ENCODE data around the gene CARM1.

The CARM1 gene

DNA sequence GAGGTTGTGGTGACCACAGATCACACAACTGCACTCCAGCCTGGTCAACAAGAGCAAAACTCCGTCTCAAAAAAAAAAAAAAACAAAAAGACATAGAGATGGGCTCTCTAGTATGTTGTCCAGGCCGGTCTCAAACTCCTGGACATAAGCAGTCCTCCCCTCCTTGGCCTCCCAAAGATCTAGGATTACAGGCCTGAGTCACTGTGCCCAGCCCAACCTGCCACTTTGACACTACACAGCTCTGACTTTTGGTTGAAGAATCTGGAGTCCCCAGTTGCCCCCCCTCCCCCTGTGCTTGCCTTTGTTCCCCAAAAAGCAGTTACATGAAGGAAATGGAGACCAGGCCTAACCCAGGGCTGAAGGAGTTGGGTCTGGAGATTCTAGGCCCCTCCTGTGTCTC lies 12.9 kb downstream of the CARM1 start:
- Histone ChIP-seq H3K4me3 (ENCODE audit: low read depth, low read length) (no peak overlapping the region), H3K9ac (ENCODE audit: low read depth, low read length) (no peak overlapping the region), H3K36me3 (ENCODE audit: control insufficient read depth, insufficient read depth, low read length) (peaks cover 4% of the 10 kb centered on the region), H3K4me1 (ENCODE audit: control insufficient read depth, insufficient read depth, low read length) (peaks cover 38% of the 10 kb centered on the region), H3K27me3 (ENCODE audit: control insufficient read depth, insufficient read depth, low read length) (no peaks in the 10 kb centered on the region), H3K9me3 (ENCODE audit: control insufficient read depth, insufficient read depth, low read length) (no peaks in the 10 kb centered on the region)

DNA sequence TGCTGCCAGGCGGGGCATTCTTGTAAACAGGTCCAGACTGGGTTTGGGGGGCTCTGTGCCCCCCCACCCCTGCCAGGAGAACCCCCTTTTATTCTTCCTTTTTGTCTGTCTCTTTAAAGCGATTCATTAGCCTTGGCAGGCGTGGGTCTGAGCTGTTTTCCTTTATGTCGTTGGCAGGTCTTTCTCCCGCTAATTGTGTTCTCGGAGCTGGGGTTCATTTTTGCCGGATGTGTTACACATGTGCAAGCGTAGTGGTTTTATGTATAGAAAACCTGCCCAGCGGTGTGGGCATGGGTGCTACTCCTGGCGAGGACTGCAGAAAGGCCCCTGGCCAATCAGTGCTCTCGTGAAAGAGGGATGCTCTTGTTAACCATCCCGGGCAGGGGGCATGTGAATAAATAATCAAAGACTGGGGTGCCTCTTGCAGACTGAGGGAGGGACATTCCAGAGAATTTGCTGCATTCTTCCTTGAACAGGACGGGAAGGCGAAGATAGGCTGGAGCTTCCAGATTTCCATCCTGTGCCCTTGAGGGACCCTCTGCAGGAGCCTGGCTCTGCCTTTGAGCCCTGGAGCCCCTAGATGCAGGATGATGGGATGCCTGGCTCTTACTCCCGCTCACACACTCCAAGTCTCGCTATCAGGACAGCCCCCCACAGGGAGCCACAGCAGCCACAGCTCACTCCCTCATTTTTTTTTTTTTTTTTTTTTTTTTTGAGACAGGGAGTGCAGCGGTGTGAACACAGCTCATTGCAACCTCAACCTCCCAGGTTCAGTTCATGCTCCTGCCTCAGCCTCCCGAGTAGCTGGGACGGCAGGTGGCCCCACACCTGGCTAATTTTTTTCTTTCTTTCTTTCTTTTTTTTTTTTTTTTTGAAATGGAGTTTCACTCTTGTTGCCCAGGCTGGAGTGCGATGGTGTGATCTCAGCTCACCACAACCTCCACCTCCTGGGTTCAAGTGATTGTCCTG lies 14.1 kb downstream of the CARM1 start:
- H3K4me1 ChIP-seq (ENCODE audit: control insufficient read depth, insufficient read depth, low read length) = peaks cover 30% of the 10 kb centered on the region
- H3K9me3 ChIP-seq (ENCODE audit: control insufficient read depth, insufficient read depth, low read length) = no peaks in the 10 kb centered on the region
- H3K9ac ChIP-seq (ENCODE audit: low read depth, low read length) = no peak overlapping the region
- peaks cover 4% of the 10 kb centered on the region for H3K36me3 ChIP-seq (ENCODE audit: control insufficient read depth, insufficient read depth, low read length)
- no peak overlapping the region for H3K4me3 ChIP-seq (ENCODE audit: low read depth, low read length)
- no peaks in the 10 kb centered on the region for H3K27me3 ChIP-seq (ENCODE audit: control insufficient read depth, insufficient read depth, low read length)

DNA sequence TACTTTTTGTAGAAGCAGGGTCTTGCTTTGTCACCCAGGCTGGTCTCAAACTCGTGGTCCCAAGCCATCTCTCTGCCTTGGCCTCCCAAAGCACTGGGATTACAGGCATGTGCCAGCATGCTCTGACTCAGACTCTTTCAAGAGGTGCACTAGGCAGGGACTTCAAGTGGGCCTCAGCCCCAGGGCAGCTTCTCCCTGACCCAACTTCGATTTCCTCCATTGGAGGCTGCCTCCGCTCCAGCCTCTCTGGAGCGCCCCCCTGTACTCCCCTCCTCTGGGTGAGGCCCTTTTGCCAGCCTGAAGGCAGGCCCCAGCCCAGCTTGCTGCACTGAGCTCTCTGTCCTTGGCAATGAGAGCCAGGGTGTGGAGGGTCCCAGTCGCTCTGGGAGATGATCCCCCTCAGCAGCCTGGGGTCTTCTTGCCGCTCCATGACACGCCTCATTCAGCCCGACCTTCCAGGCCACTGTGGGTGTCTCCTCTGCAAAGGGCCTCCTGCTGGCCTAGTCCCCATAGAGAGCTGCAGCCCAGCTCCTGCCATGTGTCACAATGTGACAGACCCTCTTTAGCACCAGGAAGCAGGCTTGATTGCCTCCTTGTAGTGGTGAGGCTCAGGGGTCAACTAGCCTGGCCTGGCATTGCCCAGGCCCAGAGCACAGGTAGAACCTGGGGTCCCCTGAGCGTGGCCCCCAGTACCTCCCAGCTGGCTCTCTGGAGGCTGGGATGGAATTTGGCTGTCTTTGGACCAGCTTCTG lies 16.4 kb downstream of the CARM1 start:
- Histone ChIP-seq H3K4me3 (ENCODE audit: low read depth, low read length) (no peak overlapping the region), H3K4me1 (ENCODE audit: control insufficient read depth, insufficient read depth, low read length) (peaks cover 31% of the 10 kb centered on the region), H3K9me3 (ENCODE audit: control insufficient read depth, insufficient read depth, low read length) (no peaks in the 10 kb centered on the region), H3K27me3 (ENCODE audit: control insufficient read depth, insufficient read depth, low read length) (no peaks in the 10 kb centered on the region), H3K36me3 (ENCODE audit: control insufficient read depth, insufficient read depth, low read length) (peaks cover 4% of the 10 kb centered on the region), H3K9ac (ENCODE audit: low read depth, low read length) (peak overlapping the region; percentile 79)

DNA sequence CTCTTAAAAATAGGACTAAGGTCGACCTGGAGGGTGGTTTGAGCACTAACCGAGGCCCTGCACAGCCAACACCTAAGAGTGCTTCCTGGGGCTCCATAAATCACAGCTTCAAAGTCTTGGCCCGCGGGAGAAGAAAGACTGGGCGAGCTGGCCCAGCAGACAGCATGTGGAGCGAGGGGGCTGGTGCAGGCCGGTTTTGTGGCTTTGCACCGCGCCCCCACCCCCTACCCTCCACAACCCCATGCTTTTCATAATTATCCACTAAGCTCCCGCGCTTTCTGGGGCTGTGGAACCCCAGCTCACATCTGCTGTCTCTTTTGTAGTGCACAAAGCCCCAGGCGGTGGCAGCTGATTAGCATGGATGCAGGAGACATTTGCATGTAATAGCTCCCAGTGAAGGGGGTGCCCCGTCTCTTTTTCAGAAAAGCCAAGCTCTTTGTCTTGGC lies 17.1 kb downstream of the CARM1 start:
- Histone ChIP-seq H3K9ac (ENCODE audit: low read depth, low read length) (peak overlapping the region; percentile 79), H3K36me3 (ENCODE audit: control insufficient read depth, insufficient read depth, low read length) (peaks cover 4% of the 10 kb centered on the region), H3K9me3 (ENCODE audit: control insufficient read depth, insufficient read depth, low read length) (no peaks in the 10 kb centered on the region), H3K4me1 (ENCODE audit: control insufficient read depth, insufficient read depth, low read length) (peaks cover 31% of the 10 kb centered on the region), H3K27me3 (ENCODE audit: control insufficient read depth, insufficient read depth, low read length) (no peaks in the 10 kb centered on the region), H3K4me3 (ENCODE audit: low read depth, low read length) (no peak overlapping the region)

DNA sequence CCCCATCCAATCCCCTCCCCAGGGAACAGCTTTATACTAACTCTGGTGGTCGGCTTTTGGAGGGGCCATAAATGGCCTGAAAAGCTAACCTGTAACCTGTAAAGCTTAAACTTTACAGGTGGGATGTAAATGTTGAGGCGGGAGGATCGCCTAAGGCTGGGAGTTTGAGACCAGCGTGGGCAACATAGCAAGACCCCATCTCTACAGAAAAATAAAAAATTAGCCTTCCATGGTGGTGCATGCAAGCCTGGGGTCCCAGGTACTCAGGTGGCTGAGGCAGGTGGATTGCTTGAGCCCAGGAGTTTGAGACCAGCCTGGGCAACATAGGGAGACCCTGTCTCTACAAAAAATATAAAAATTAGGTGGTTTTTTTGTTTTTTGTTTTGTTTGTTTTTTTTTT lies 18.5 kb downstream of the CARM1 start:
- H3K9ac ChIP-seq (ENCODE audit: low read depth, low read length) = no peak overlapping the region
- H3K4me3 ChIP-seq (ENCODE audit: low read depth, low read length) = no peak overlapping the region
- peaks cover 38% of the 10 kb centered on the region for H3K4me1 ChIP-seq (ENCODE audit: control insufficient read depth, insufficient read depth, low read length)
- H3K27me3 ChIP-seq (ENCODE audit: control insufficient read depth, insufficient read depth, low read length) = no peaks in the 10 kb centered on the region
- H3K36me3 ChIP-seq (ENCODE audit: control insufficient read depth, insufficient read depth, low read length) = peaks cover 4% of the 10 kb centered on the region
- H3K9me3 ChIP-seq (ENCODE audit: control insufficient read depth, insufficient read depth, low read length) = no peaks in the 10 kb centered on the region

DNA sequence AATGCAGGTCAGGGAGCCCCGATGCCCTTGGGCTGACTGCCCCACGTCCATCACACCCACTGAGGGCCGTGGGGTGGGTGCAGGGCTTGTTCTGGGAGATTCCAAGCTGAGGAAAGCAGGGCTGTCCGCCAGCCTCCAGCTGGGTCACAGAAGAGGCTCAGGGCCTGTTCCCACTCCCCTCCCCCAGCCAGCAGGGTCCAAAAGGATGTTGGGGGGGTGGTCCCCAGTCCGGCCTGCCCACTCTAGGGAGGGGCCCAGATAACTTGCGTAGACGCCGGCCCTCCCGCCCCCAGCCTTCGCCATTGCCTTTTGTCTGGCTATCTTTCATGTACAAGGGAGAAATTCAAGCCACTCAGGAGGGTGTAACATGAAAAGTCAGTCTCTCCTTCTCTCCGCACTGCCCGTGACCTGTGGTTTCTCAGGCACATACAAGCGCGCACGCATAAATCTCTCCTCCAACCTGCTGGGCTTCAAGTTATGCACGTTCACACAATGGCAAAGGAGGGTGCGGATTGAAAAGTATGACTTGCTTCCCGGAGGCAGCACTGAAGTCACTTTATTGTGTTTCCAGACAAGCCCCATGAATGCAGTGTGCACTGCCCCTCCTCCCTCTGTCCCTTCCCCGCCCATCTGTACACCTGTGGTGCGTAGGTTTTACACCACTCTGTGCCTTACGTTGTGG lies 20.2 kb downstream of the CARM1 start:
- Histone ChIP-seq H3K9me3 (ENCODE audit: control insufficient read depth, insufficient read depth, low read length) (no peaks in the 10 kb centered on the region), H3K9ac (ENCODE audit: low read depth, low read length) (no peak overlapping the region), H3K36me3 (ENCODE audit: control insufficient read depth, insufficient read depth, low read length) (peaks cover 4% of the 10 kb centered on the region), H3K4me1 (ENCODE audit: control insufficient read depth, insufficient read depth, low read length) (peaks cover 38% of the 10 kb centered on the region), H3K27me3 (ENCODE audit: control insufficient read depth, insufficient read depth, low read length) (no peaks in the 10 kb centered on the region), H3K4me3 (ENCODE audit: low read depth, low read length) (no peak overlapping the region)

DNA sequence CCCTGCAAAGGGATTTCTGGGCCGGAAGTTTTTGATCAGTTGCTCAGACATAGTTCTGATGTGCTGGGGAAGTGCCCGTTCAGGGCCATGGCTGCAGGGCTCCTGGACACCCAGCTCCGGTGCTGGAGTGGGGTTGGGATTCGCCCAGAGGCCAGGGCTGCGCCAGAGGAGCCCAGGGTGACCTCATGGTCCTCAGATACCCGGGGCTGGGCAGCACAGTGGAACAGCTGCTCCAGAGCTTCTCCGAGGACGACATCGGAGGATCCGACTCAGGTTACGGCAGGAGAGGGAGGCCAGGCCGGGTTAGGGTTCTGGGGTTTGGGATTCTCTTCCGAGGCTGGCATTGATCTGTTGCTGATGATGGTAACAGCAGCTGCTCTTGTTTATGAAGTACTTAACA lies 20.9 kb downstream of the CARM1 start:
- Histone ChIP-seq H3K4me3 (ENCODE audit: low read depth, low read length) (no peak overlapping the region), H3K27me3 (ENCODE audit: control insufficient read depth, insufficient read depth, low read length) (no peaks in the 10 kb centered on the region), H3K4me1 (ENCODE audit: control insufficient read depth, insufficient read depth, low read length) (peaks cover 35% of the 10 kb centered on the region), H3K9me3 (ENCODE audit: control insufficient read depth, insufficient read depth, low read length) (no peaks in the 10 kb centered on the region), H3K36me3 (ENCODE audit: control insufficient read depth, insufficient read depth, low read length) (no peaks in the 10 kb centered on the region), H3K9ac (ENCODE audit: low read depth, low read length) (no peak overlapping the region)

DNA sequence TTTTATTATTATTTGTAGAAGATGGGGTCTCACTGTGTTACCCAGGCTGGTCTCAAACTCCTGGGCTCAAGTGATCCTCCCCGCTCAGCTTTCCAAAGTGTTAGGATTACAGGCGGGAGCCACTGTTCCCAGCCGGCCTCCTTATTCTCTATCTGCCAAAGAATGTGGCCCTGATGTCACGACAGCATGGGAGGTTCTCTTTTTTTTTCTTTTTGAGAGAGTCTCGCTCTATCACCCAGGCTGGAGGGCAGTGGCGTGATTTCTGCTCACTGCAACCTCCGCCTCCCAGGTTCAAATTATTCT lies 23.5 kb downstream of the CARM1 start:
- no peak overlapping the region for H3K4me3 ChIP-seq (ENCODE audit: low read depth, low read length)
- H3K36me3 ChIP-seq (ENCODE audit: control insufficient read depth, insufficient read depth, low read length) = no peaks in the 10 kb centered on the region
- H3K27me3 ChIP-seq (ENCODE audit: control insufficient read depth, insufficient read depth, low read length) = no peaks in the 10 kb centered on the region
- H3K9ac ChIP-seq (ENCODE audit: low read depth, low read length) = no peak overlapping the region
- peaks cover 21% of the 10 kb centered on the region for H3K4me1 ChIP-seq (ENCODE audit: control insufficient read depth, insufficient read depth, low read length)
- no peaks in the 10 kb centered on the region for H3K9me3 ChIP-seq (ENCODE audit: control insufficient read depth, insufficient read depth, low read length)

DNA sequence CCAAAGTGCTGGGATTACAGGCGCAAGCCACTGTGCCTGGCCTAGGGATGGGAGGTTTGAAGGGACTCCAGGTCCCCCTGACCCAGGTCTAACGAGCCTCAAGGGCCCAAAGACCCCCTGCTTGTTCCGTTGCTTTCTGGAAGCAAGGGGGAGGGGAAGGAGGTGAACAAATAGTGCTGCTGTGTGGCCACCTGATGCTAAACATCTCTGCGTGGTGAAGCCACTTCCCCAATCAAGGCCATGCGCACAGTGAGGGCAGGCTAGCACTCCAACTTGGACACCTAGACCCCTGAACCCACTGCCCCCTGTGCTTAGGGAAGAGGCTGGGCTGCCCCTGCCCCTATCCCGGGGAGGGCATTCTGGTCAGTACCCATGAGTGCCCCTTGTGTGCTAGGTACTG lies 24.0 kb downstream of the CARM1 start:
- Histone ChIP-seq H3K9ac (ENCODE audit: low read depth, low read length) (no peak overlapping the region), H3K4me3 (ENCODE audit: low read depth, low read length) (no peak overlapping the region), H3K27me3 (ENCODE audit: control insufficient read depth, insufficient read depth, low read length) (no peaks in the 10 kb centered on the region), H3K4me1 (ENCODE audit: control insufficient read depth, insufficient read depth, low read length) (peaks cover 21% of the 10 kb centered on the region), H3K36me3 (ENCODE audit: control insufficient read depth, insufficient read depth, low read length) (no peaks in the 10 kb centered on the region), H3K9me3 (ENCODE audit: control insufficient read depth, insufficient read depth, low read length) (no peaks in the 10 kb centered on the region)

DNA sequence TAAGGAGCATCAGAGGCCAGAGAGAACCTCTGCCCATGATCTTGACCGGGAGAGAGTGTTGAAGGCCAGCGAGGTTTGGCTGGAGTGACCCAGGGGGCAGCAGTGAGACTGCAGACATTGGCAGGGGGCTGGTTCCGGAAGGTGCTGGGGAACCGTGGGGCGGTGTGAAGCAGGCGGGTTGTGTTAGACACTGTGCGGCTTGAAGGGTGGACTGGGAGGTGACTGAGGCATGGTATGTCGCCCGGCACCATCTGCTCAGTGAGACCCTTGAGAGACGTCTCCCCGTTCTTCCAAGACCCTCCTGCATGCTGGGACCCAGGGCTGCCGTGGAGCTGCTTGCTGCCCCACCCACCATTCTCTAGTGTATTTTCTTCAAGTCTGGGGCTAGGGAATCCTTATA lies 24.6 kb downstream of the CARM1 start:
- Histone ChIP-seq H3K36me3 (ENCODE audit: control insufficient read depth, insufficient read depth, low read length) (no peaks in the 10 kb centered on the region), H3K4me3 (ENCODE audit: low read depth, low read length) (no peak overlapping the region), H3K9ac (ENCODE audit: low read depth, low read length) (no peak overlapping the region), H3K4me1 (ENCODE audit: control insufficient read depth, insufficient read depth, low read length) (peaks cover 19% of the 10 kb centered on the region), H3K27me3 (ENCODE audit: control insufficient read depth, insufficient read depth, low read length) (no peaks in the 10 kb centered on the region), H3K9me3 (ENCODE audit: control insufficient read depth, insufficient read depth, low read length) (no peaks in the 10 kb centered on the region)

DNA sequence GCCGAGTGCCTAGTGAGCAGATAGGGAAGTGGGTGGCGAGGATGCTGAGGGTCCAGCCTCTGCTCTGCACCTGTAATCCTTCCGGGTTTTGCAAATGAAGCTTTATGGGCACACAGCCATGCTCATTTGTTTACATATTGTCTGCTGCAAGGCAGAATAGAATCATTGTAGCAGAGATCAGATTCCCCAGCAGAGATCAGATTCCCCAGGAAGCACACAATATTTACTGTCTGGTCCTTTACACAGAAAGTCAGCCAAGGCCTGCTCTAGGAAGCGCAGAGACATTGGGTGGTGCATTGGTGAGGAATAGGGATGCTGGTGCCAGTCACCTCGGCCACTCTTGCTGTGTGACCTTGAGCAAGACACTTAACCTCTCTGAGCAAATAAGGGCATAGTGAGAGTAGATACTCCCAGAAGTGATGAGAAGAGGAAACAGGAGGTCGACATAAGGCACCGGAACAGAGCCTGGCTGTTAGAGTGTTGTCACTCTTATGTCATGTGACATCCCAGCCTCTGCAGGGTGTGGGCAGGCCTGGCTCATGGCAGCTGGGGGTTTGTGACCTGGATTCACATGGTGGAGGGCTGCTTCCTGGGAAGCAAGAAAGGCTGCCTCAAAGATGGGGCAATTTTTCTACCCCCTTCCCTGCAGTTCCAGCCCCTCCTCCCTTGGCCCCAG lies 25.6 kb downstream of the CARM1 start:
- peaks cover 15% of the 10 kb centered on the region for H3K4me1 ChIP-seq (ENCODE audit: control insufficient read depth, insufficient read depth, low read length)
- H3K9me3 ChIP-seq (ENCODE audit: control insufficient read depth, insufficient read depth, low read length) = no peaks in the 10 kb centered on the region
- no peak overlapping the region for H3K9ac ChIP-seq (ENCODE audit: low read depth, low read length)
- no peaks in the 10 kb centered on the region for H3K36me3 ChIP-seq (ENCODE audit: control insufficient read depth, insufficient read depth, low read length)
- H3K27me3 ChIP-seq (ENCODE audit: control insufficient read depth, insufficient read depth, low read length) = no peaks in the 10 kb centered on the region
- H3K4me3 ChIP-seq (ENCODE audit: low read depth, low read length) = no peak overlapping the region
